HL-60/S4 treated with phorbol 12-myristate 13-acetate at 8.2 ng/mL for 4 days and 3 days (cell line): ENCODE results near the gene DEPP1.

ENCODE experiments used
- in situ Hi-C: fragments of 300-500 bp; cut with MboI; formaldehyde crosslinking; loops from 2 replicates; pipeline ENCODE4 v1.15.0; 2022; ENCODE audit warnings: low sequenced_read_pairs

The DEPP1 gene

GRCh38 chr10:44955413-44956070 lies 23.1 kb downstream of the DEPP1 start:
- in situ Hi-C loops, result no loop called here

GRCh38 chr10:44954962-44955361 lies 23.6 kb downstream of the DEPP1 start:
- in situ Hi-C loops, result no loop called here

GRCh38 chr10:44954042-44954441 lies 24.6 kb downstream of the DEPP1 start:
- in situ Hi-C loops, result no loop called here

- in situ Hi-C loops, result no loop called here
Observed at GRCh38 chr10:44952779-44953231, 25.8 kb downstream of the DEPP1 start.

GRCh38 chr10:44951576-44952226 lies 26.9 kb downstream of the DEPP1 start:
- in situ Hi-C loops, result no loop called here

- in situ Hi-C loops, result no loop called here
Observed at GRCh38 chr10:44950326-44951225, 28.0 kb downstream of the DEPP1 start.

GRCh38 chr10:44949915-44950314 lies 28.7 kb downstream of the DEPP1 start:
- in situ Hi-C loops, result no loop called here

GRCh38 chr10:44949127-44949802 lies 29.3 kb downstream of the DEPP1 start:
- in situ Hi-C loops, result no loop called here

- in situ Hi-C loops, result no loop called here
Observed at GRCh38 chr10:44948642-44949041, 30.0 kb downstream of the DEPP1 start.

GRCh38 chr10:44947371-44948152 lies 31.0 kb downstream of the DEPP1 start:
- in situ Hi-C loops, result no loop called here

GRCh38 chr10:44946205-44946604 lies 32.4 kb downstream of the DEPP1 start:
- in situ Hi-C loops, result no loop called here

GRCh38 chr10:44944354-44944753 lies 34.3 kb downstream of the DEPP1 start:
- in situ Hi-C loops, result no loop called here

- in situ Hi-C loops, result no loop called here
Observed at GRCh38 chr10:44939691-44940401, 38.8 kb downstream of the DEPP1 start.

GRCh38 chr10:44938956-44939355 lies 39.7 kb downstream of the DEPP1 start:
- in situ Hi-C loops, result no loop called here

GRCh38 chr10:44937196-44938005 lies 41.2 kb downstream of the DEPP1 start:
- in situ Hi-C loops, result no loop called here

GRCh38 chr10:44936314-44936975 lies 42.2 kb downstream of the DEPP1 start:
- in situ Hi-C loops, result no loop called here

GRCh38 chr10:44935966-44936295 lies 42.7 kb downstream of the DEPP1 start:
- in situ Hi-C loops, result no loop called here

GRCh38 chr10:44935201-44935965 lies 43.2 kb downstream of the DEPP1 start:
- in situ Hi-C loops, result no loop called here
